ENCODE results near the gene ARPC4. TPM values are rescaled to one million over a fixed set of nuclear protein-coding genes. Genes with fewer than 3 reads are reported as not detected.
A peak's percentile ranks its signal among the peaks of the same experiment; 100 is the strongest.

Gene ARPC4
- total RNA-seq, 2 donors from 2014 or later, result 196 to 204 TPM

DNA sequence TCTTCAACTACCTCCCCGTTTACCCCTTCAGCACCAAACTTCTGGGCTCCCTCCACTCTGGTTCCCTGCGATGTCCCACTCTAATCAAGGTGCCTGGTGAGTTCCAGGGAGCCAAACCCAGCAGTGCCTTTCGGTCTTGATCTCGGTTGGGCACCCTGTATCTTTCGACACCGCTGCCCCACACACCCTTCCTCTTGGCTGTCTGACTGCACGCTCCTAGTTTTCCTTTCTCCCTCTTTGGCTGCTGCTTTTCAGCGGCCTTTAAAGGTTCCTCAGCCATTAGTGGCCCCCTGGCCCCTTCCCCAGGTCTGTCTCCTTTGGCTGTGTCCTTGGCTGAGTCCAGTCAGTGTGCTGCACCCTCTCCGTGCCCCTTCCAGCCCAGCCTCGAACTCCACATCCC is 18.0 kb downstream of the ARPC4 start:
- ATAC-seq (ENCODE audit: insufficient number of reproducible peaks, low FRiP score, low read depth) (no peak), DNase-seq (ENCODE audit: low spot score) (no peak)

GRCh38 chr3:9812870-9813483 is 20.1 kb downstream of the ARPC4 start:
- no peaks in the 10 kb centered on the region for H3K27me3 ChIP-seq (replicated peaks; ENCODE audit: insufficient read depth)
- ATAC-seq (ENCODE audit: insufficient number of reproducible peaks, low FRiP score, low read depth) (no peak), DNase-seq (ENCODE audit: low spot score) (no peak)
- H3K27ac ChIP-seq, result no peak overlapping the region
- TF ChIP-seq, protein P1, sequence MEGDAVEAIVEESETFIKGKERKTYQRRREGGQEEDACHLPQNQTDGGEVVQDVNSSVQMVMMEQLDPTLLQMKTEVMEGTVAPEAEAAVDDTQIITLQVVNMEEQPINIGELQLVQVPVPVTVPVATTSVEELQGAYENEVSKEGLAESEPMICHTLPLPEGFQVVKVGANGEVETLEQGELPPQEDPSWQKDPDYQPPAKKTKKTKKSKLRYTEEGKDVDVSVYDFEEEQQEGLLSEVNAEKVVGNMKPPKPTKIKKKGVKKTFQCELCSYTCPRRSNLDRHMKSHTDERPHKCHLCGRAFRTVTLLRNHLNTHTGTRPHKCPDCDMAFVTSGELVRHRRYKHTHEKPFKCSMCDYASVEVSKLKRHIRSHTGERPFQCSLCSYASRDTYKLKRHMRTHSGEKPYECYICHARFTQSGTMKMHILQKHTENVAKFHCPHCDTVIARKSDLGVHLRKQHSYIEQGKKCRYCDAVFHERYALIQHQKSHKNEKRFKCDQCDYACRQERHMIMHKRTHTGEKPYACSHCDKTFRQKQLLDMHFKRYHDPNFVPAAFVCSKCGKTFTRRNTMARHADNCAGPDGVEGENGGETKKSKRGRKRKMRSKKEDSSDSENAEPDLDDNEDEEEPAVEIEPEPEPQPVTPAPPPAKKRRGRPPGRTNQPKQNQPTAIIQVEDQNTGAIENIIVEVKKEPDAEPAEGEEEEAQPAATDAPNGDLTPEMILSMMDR (IDR thresholded peaks at IDR 0.05), result no peak
- no peak overlapping the region for H3K4me3 ChIP-seq
- no peaks in the 10 kb centered on the region for H3K9me3 ChIP-seq
- peaks cover 0 to 20% of the 10 kb centered on the region in 2 donors for H3K4me1 ChIP-seq (ENCODE audit: control insufficient read depth in 1 of 2, low read depth in 2 of 2)
- no peaks in the 10 kb centered on the region for H3K36me3 ChIP-seq

More for the DNA sequence above, 18.0 kb downstream of the ARPC4 start:
- H3K27ac ChIP-seq, result peak overlapping the region; percentile 96 to 99
- H3K9me3 ChIP-seq, result no peaks in the 10 kb centered on the region
- H3K4me1 ChIP-seq (ENCODE audit: control insufficient read depth in 1 of 2, low read depth in 2 of 2), result peaks cover 0 to 20% of the 10 kb centered on the region in 2 donors
- H3K36me3 ChIP-seq, result peaks cover under 1% of the 10 kb centered on the region
- TF ChIP-seq, protein P1 (IDR thresholded peaks at IDR 0.05), result no peak
- peak overlapping the region; percentile 92 for H3K4me3 ChIP-seq
- H3K27me3 ChIP-seq (replicated peaks; ENCODE audit: insufficient read depth), result no peaks in the 10 kb centered on the region

- Histone ChIP-seq H3K27ac (no peak overlapping the region), H3K4me1 (ENCODE audit: control insufficient read depth in 1 of 2, low read depth in 2 of 2) (peaks cover 0 to 7% of the 10 kb centered on the region in 2 donors), H3K36me3 (peaks cover 10% of the 10 kb centered on the region), H3K9me3 (no peaks in the 10 kb centered on the region), H3K4me3 (no peak overlapping the region), H3K27me3 (replicated peaks; ENCODE audit: insufficient read depth) (no peaks in the 10 kb centered on the region)
- ATAC-seq (ENCODE audit: insufficient number of reproducible peaks, low FRiP score, low read depth), result no peak
- TF ChIP-seq, protein P1 (IDR thresholded peaks at IDR 0.05), result no peak
- DNase-seq (ENCODE audit: low spot score), result no peak
Measured at GRCh38 chr3:9815986-9816385, 23.1 kb downstream of the ARPC4 start.

GRCh38 chr3:9817436-9817835 is 24.6 kb downstream of the ARPC4 start:
- no peaks in the 10 kb centered on the region for H3K27me3 ChIP-seq (replicated peaks; ENCODE audit: insufficient read depth)
- ATAC-seq (ENCODE audit: insufficient number of reproducible peaks, low FRiP score, low read depth) (no peak), DNase-seq (ENCODE audit: low spot score) (no peak)
- peaks cover 10% of the 10 kb centered on the region for H3K36me3 ChIP-seq
- TF ChIP-seq, protein P1 (IDR thresholded peaks at IDR 0.05), result no peak
- H3K4me3 ChIP-seq, result no peak overlapping the region
- H3K27ac ChIP-seq, result no peak overlapping the region
- no peaks in the 10 kb centered on the region for H3K9me3 ChIP-seq
- no peaks in the 10 kb centered on the region for H3K4me1 ChIP-seq (ENCODE audit: control insufficient read depth in 1 of 2, low read depth in 2 of 2)

GRCh38 chr3:9818666-9819335 is 25.9 kb downstream of the ARPC4 start:
- Histone ChIP-seq H3K27ac (no peak overlapping the region), H3K9me3 (no peaks in the 10 kb centered on the region), H3K4me1 (ENCODE audit: control insufficient read depth in 1 of 2, low read depth in 2 of 2) (no peaks in the 10 kb centered on the region), H3K4me3 (no peak overlapping the region), H3K27me3 (replicated peaks; ENCODE audit: insufficient read depth) (no peaks in the 10 kb centered on the region), H3K36me3 (peaks cover 10% of the 10 kb centered on the region)
- TF ChIP-seq, protein P1 (IDR thresholded peaks at IDR 0.05), result no peak
- ATAC-seq (ENCODE audit: insufficient number of reproducible peaks, low FRiP score, low read depth), result no peak
- DNase-seq (ENCODE audit: low spot score), result no peak
